Endothelial cell of umbilical vein (primary cell): ENCODE results near the gene GRXCR2. TPM values are rescaled to one million over a fixed set of nuclear protein-coding genes. Genes with fewer than 3 reads are reported as not detected.

Source experiments
- BruUV-seq: library from RNA; stranded (reverse); fragments of 400-500 nt; replicated peaks from 2 replicates; lab custom pipeline; 2021; lab: Mats Ljungman, UMichigan
- CTCF ChIA-PET: fragments of 300-600, 350-600 bp; sonication (Branson Sonifier 250); formaldehyde crosslinking; loops from one replicate; lab custom pipeline; 2021; ENCODE audit warnings: antibody characterized with exemption, inconsistent platforms; lab: Charles Lee
- POLR2A ChIA-PET: fragments of 300-600, 350-600 bp; sonication (Branson Sonifier 250); formaldehyde crosslinking; loops from one replicate; lab custom pipeline; 2021; ENCODE audit warnings: antibody characterized with exemption, inconsistent platforms; lab: Charles Lee
- DNase-seq: peaks from one replicate; pipeline ENCODE4 v3.0.0-alpha.2; 2011; ENCODE audit warnings: low read depth, low spot score
- FAIRE-seq: peaks from 2 replicates; lab custom pipeline; 2011; peaks lifted over from hg19 to GRCh38; lab: Jason Lieb, UNC
- H2AFZ ChIP-seq: 2 replicates; pipeline ENCODE4 v1.6.0; 2012; ENCODE audit warnings: low read depth, low read length, control low read depth, inconsistent platforms
- H3K27ac ChIP-seq: 2 replicates; pipeline ENCODE4 v1.5.1; 2011; ENCODE audit warnings: low read depth, mild to moderate bottlenecking, control low read depth, low read length, moderate library complexity; ENCODE audit not compliant: insufficient read depth
- H3K27me3 ChIP-seq, 2 experiments: 2 replicates each; pipeline versions ENCODE4 v1.6.0 to v1.6.1; 2011; ENCODE audit warnings: low read length in 2 of 2, mixed read lengths in 1 of 2; ENCODE audit not compliant: control insufficient read depth in 2 of 2, insufficient read depth in 2 of 2
- H3K36me3 ChIP-seq, 2 experiments: 2 replicates in 1 of 2; 3 replicates in 1 of 2; pipeline ENCODE4 v1.5.1; 2011; ENCODE audit warnings: low read length in 2 of 2, mild to moderate bottlenecking in 1 of 2, moderate library complexity in 1 of 2; ENCODE audit not compliant: control insufficient read depth in 2 of 2, insufficient read depth in 2 of 2; ENCODE audit errors: extremely low read depth in 1 of 2
- H3K4me1 ChIP-seq: 3 replicates; pipeline ENCODE4 v1.5.1; 2011; ENCODE audit warnings: mild to moderate bottlenecking, low read length; ENCODE audit not compliant: control insufficient read depth, insufficient read depth; ENCODE audit errors: extremely low read depth
- H3K4me2 ChIP-seq: 2 replicates; pipeline ENCODE4 v1.6.1; 2011; ENCODE audit warnings: low read length, control low read depth, mixed read lengths; ENCODE audit not compliant: insufficient read depth
- H3K4me3 ChIP-seq, 3 experiments: fragments of 200-600 bp in 1 of 3; sonication (generic), shearing (Covaris generic) in 1 of 3; replicated peaks in 1 of 3; 2 replicates each; pipeline ENCODE4 v1.5.1; 2011 to 2016; ENCODE audit warnings: control low read depth in 3 of 3, low read length in 3 of 3, mild to moderate bottlenecking in 2 of 3, inconsistent platforms in 1 of 3, low read depth in 1 of 3, moderate library complexity in 1 of 3; ENCODE audit not compliant: insufficient read depth in 1 of 3
- H3K79me2 ChIP-seq: 2 replicates; pipeline ENCODE4 v1.6.0; 2012; ENCODE audit warnings: low read length, inconsistent platforms; ENCODE audit not compliant: control insufficient read depth, insufficient read depth
- H3K9ac ChIP-seq: replicated peaks from 2 replicates; pipeline ENCODE3; 2011; ENCODE audit warnings: low read length, control low read depth; ENCODE audit not compliant: insufficient read depth; ENCODE audit errors: extremely low read depth
- H3K9me1 ChIP-seq: replicated peaks from 3 replicates; pipeline ENCODE4 v1.6.0; 2011; ENCODE audit warnings: mild to moderate bottlenecking, low read length; ENCODE audit not compliant: control insufficient read depth, insufficient read depth; ENCODE audit errors: extremely low read depth
- H3K9me3 ChIP-seq: replicated peaks from 2 replicates; pipeline ENCODE4 v1.5.1; 2012; ENCODE audit warnings: low read length, inconsistent platforms; ENCODE audit not compliant: control insufficient read depth, insufficient read depth
- H4K20me1 ChIP-seq: replicated peaks from 2 replicates; pipeline ENCODE3; 2011; ENCODE audit warnings: mild to moderate bottlenecking, low read length; ENCODE audit not compliant: control insufficient read depth, insufficient read depth; ENCODE audit errors: extremely low read depth
- EZH2 ChIP-seq: IDR thresholded peaks from 2 replicates; pipeline ENCODE4 v1.6.1; 2012; ENCODE audit warnings: borderline replicate concordance, low read depth, mild to moderate bottlenecking, moderate library complexity, low read length, inconsistent platforms; ENCODE audit not compliant: severe bottlenecking
- FOS ChIP-seq: IDR thresholded peaks from 2 replicates; pipeline ENCODE4 v1.6.1; 2011; ENCODE audit warnings: mild to moderate bottlenecking, low read length, moderate library complexity, borderline replicate concordance; ENCODE audit not compliant: insufficient read depth
- GATA2 ChIP-seq: IDR thresholded peaks from 2 replicates; pipeline ENCODE4 v1.7.0; 2011; ENCODE audit warnings: low read depth, mild to moderate bottlenecking, moderate library complexity, mixed read lengths, low read length; ENCODE audit not compliant: insufficient read length, insufficient read depth
- JUN ChIP-seq: IDR thresholded peaks from 2 replicates; pipeline ENCODE4 v1.6.1; 2011; ENCODE audit warnings: borderline replicate concordance, low read depth; ENCODE audit not compliant: insufficient read length, insufficient read depth
- MYC ChIP-seq: IDR thresholded peaks from one replicate; pipeline ENCODE4 v1.6.1; 2011; ENCODE audit warnings: mild to moderate bottlenecking, low read depth, low read length
- POLR2A ChIP-seq: IDR thresholded peaks from 2 replicates; pipeline ENCODE4 v1.6.1; 2012; ENCODE audit warnings: low read depth, mild to moderate bottlenecking, control low read depth, low read length
- POLR2AphosphoS5 ChIP-seq: IDR thresholded peaks from 2 replicates; pipeline ENCODE4 v1.6.1; 2012; ENCODE audit warnings: low read depth, mild to moderate bottlenecking, control low read depth, low read length, moderate library complexity; ENCODE audit not compliant: insufficient read depth
- dilution Hi-C: fragments of 300-500 bp; cut with MboI; formaldehyde crosslinking; loops from one replicate; pipeline ENCODE4 v1.15.0; 2019; ENCODE audit warnings: low sequenced_read_pairs; ENCODE audit not compliant: extremely low pct_ligation_motif_present
- intact Hi-C: fragments of 100-400 bp; cut with micrococcal nuclease; formaldehyde crosslinking; loops from one replicate; pipeline ENCODE4 v1.10.0; 2022
- polyA plus RNA-seq, 4 experiments: library from polyadenylated mRNA; depleted of rRNA in 3 of 4; stranded (reverse) in 3 of 4; unstranded in 1 of 4; fragments of >200 nt; gene quantifications; 2 replicates each; pipeline versions ENCODE4 v1.2.1 to v1.2.3, GENCODE V29; 2011 to 2012; ENCODE audit warnings: missing spikeins in 1 of 4
- total RNA-seq: library from RNA; stranded (reverse); gene quantifications from 2 replicates; pipeline ENCODE4 v1.2.3, GENCODE V29; 2021
- TF ChIP-seq, protein P1 (sequence below), 2 donors: IDR thresholded peaks; 1 replicate in 1 of 2; 2 replicates in 1 of 2; pipeline ENCODE4 v1.5.1; 2011; ENCODE audit warnings: low read length in 2 of 2, mild to moderate bottlenecking in 2 of 2, moderate library complexity in 2 of 2, control low read depth in 1 of 2, inconsistent platforms in 1 of 2, low read depth in 1 of 2; ENCODE audit not compliant: insufficient read depth in 1 of 2; ENCODE audit errors: extremely low read depth in 1 of 2
- TF ChIP-seq, protein P2 (sequence below): IDR thresholded peaks from 2 replicates; pipeline ENCODE4 v1.6.1; 2011; ENCODE audit not compliant: insufficient read depth, insufficient read length

GRXCR2 gene
- total and polyA plus RNA-seq, 2 donors (not counting 3 experiments of a cell fraction or from before 2014, with no cell fraction given), result not detected

DNA sequence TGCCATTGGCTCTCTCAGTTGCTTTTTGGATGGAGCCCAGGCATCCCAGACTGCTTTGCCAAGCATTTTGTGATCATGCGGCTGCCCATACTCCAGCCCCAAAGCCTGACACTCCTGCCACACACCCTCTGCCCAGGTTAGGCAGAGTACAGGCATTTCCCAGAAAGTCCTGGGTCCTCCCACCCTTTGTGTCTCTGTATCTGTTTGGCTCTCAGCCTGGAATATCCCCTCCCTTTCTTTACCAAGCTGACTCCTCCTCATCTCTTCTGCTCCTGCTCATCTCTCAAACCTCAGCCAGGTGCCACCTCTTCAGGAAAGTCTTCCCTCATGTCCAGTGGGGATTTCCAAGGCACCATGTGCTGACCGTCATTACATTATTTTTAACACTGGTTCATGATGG lies 49.2 kb upstream of the GRXCR2 start:
- intact Hi-C loops, result loop anchor here (5.0 kb wide), 1 partner anchor 130 kb away; no protein-coding TSS in a partner anchor
- POLR2A ChIA-PET, result no interaction called here
- FAIRE-seq, result no peak

More for the DNA sequence above, 49.2 kb upstream of the GRXCR2 start:
- Histone ChIP-seq H3K4me2 (no peak overlapping the region), H3K4me1 (peaks cover 19% of the 10 kb centered on the region), H4K20me1 (no peaks in the 10 kb centered on the region), H3K4me3 (no peak overlapping the region), H3K79me2 (no peaks in the 10 kb centered on the region), H3K27ac (no peak overlapping the region), H3K9ac (no peak overlapping the region), H2AFZ (no peak overlapping the region), H3K27me3 (no peaks in the 10 kb centered on the region), H3K36me3 (no peaks in the 10 kb centered on the region), H3K9me1 (peaks cover 3% of the 10 kb centered on the region), H3K9me3 (no peaks in the 10 kb centered on the region)
- DNase-seq, result no peak
- CTCF ChIA-PET, result interaction anchor here (1.1 kb wide), 1 partner anchor 34 kb away, joined by 3 read pairs; no protein-coding TSS in a partner anchor
- TF ChIP-seq POLR2AphosphoS5, result no peak
- no peak for TF ChIP-seq JUN
- TF ChIP-seq MYC, result no peak
- TF ChIP-seq, protein P1, sequence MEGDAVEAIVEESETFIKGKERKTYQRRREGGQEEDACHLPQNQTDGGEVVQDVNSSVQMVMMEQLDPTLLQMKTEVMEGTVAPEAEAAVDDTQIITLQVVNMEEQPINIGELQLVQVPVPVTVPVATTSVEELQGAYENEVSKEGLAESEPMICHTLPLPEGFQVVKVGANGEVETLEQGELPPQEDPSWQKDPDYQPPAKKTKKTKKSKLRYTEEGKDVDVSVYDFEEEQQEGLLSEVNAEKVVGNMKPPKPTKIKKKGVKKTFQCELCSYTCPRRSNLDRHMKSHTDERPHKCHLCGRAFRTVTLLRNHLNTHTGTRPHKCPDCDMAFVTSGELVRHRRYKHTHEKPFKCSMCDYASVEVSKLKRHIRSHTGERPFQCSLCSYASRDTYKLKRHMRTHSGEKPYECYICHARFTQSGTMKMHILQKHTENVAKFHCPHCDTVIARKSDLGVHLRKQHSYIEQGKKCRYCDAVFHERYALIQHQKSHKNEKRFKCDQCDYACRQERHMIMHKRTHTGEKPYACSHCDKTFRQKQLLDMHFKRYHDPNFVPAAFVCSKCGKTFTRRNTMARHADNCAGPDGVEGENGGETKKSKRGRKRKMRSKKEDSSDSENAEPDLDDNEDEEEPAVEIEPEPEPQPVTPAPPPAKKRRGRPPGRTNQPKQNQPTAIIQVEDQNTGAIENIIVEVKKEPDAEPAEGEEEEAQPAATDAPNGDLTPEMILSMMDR (IDR thresholded peaks at IDR 0.05; ENCODE audit: extremely low read depth in 1 of 2, insufficient read depth in 1 of 2, low read depth in 1 of 2, low read length in 2 of 2), result no peak
- TF ChIP-seq POLR2A, result no peak
- no peak for TF ChIP-seq GATA2
- no peak for TF ChIP-seq EZH2
- TF ChIP-seq, protein P2, sequence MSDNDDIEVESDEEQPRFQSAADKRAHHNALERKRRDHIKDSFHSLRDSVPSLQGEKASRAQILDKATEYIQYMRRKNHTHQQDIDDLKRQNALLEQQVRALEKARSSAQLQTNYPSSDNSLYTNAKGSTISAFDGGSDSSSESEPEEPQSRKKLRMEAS, result no peak
- no peak for TF ChIP-seq FOS
- dilution Hi-C loops, result no loop called here
- no TSS peak for BruUV-seq
